GF-D8 (cell line): ENCODE data around the gene HDLBP.

Source experiments
- DNase-seq: peaks from one replicate; lab custom pipeline; 2025; lab: John Stamatoyannopoulos, UW

Gene HDLBP

DNA sequence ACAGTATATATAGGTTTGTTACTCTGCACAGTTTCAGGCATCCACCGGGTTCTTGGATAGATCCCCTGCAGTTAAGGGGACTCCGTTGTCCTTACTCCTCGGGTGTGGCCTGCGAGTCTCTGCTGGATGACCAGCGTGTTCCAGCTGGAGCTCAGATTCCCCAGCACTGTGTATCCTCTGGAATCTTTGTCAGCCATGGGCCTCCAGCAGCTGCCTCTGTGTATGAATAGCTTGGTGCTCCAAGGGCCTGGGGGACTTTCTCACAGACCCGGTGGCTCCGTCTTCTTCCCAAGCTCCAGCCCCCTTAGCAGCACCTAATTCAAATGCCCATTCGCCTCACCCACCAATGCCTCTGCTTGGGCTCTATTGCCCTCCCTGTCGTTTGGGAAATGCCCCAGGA is 120.7 kb downstream of the HDLBP start:
- DNase-seq = no peak

DNA sequence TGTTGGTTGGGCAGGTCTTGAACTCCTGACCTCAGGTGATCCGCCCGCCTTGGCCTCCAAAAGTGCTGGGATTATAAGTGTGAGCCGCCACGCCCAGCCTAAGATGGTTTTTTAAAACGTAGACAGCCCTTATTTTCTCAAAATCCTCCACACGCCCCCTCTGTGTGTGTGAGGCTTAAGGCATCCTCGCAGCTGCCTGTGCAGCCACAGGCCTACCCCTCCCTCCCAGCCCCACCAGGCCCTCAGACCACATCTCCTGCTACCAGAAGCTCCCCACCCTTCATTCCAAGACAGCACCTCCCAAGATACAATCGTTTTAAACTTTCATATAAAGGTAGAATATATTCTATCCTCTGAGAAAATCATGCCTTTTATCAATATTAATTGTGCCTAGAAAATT is 122.2 kb downstream of the HDLBP start:
- DNase-seq = no peak

DNA sequence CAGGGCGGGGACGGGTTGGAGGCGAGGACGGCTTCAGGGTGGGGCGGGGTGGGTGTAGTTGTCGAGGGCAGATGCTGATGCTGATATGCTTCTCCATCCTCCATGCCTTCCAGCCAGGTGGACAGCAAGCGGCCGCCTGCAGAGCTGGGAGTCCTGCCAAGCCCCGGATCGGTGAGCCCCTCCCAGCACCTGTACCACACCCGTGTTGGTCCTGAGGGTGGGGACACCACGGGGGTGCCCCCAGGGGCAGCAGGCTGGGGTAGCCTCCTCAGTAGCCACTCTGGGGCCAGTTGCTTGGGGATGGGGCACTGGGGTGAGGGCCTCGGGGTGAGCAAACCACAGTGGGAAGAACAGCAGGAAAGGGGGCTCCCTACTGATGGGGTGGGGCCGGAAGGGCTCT is 124.4 kb downstream of the HDLBP start:
- no peak for DNase-seq

DNA sequence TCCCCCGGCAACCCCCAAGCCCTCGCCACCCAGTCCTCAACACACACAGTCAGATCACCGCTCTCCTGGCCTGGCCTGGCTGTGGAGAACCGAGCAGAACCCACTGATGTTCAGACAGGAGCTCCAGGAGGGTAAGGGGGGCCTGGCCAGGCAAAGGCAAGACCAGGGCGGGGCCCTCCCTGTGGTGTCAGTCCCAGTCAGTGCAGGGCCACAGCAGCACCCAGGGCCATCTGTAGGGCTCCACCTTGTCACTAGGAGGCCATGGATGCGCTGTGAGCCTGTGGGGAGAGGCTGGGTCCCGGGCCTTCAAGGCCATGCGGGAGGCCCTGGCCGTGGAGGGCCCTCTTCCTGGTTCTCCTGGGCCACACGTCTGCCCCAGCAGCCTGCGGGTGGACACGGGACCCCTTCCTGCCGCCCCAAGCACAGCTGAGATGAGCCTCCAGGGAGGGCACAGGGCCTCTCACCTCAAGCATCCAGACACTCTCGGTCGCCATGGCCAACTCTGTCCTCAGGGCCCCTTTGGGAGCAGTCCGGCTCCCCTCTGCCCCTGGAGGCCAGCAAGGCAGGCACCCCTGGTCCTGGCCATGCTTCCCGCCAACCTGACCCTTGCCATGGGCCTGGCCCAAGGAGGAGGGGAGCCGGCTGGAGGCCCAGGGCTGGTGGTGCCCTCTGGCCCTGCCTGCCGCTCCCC is 125.0 kb downstream of the HDLBP start:
- DNase-seq = no peak

DNA sequence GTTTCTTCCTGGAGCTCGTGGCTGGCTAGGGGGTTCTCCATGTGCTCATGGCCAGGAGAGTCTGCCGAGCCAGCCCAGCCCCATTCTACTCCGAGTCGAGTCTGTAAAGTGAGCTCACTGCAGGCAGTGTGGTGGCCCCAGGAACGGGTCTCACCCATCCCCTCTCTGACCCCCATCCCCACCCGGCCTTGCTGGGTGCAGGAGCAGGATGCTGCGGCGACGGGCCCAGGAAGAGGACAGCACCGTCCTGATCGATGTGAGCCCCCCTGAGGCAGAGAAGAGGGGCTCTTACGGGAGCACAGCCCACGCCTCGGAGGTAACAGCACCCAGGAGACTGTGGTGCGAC is 125.6 kb downstream of the HDLBP start:
- no peak for DNase-seq

DNA sequence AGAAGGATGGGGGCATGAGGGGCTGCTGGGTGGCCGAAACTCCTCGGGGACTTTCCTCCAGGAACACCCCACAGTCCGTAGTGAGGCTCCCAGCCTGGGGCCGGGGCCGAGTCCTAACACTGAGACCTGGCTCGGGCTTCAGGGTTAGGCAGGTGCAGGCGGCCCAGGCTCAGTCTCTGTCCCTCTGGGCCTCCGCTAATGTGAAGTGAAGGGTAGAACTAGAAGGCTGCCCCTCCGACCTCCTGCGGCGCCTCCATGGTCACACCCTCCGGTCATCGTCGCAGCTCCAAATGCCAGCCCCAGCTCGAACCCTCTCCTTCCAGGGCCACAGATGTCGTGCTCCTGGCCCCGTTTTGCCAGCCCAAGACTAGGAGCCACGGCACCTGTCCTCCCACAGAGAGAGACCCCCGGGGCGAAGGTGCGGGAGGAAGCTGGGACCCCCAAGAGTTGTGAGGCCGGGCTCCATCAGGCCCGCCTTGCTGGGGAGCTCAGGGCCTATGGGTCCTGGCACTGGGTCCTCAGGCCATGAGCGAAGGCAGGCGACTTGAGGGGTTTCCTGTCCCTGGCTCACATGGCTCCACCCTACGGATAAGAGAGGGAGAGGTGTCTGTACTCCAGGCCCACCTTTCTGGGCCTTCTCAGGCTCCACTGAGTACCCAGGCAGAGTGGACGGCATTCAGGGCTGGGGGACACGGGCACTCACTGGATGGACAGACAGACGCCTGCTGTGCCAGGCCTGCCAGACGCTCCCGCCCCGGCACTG is 126.2 kb downstream of the HDLBP start:
- DNase-seq = no peak

GRCh38 chr2:241188361-241189092 is 126.9 kb downstream of the HDLBP start, which contains the start of gene ANO7:
Gene ANO7 (plus strand): TSS chr2:241188677. CDS start chr2:241190064, 1,387 bp downstream.
- DNase-seq = no peak

DNA sequence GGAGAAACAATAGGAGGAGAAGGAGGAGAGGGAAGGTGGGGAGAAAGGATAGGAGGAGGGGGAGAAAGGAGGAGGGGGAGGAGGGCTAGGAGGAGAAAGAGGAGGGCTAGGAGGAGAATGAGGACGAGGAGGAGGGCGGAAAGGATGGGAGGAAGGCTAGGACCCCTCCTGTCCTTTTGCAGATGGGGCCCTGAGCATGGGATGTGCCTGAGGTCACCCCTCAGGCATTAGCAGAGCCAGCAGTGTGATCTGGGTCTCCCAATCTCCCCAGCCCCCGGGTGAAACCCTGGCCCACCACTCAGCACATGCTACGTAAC is 127.6 kb downstream of the HDLBP start:
- DNase-seq = no peak

DNA sequence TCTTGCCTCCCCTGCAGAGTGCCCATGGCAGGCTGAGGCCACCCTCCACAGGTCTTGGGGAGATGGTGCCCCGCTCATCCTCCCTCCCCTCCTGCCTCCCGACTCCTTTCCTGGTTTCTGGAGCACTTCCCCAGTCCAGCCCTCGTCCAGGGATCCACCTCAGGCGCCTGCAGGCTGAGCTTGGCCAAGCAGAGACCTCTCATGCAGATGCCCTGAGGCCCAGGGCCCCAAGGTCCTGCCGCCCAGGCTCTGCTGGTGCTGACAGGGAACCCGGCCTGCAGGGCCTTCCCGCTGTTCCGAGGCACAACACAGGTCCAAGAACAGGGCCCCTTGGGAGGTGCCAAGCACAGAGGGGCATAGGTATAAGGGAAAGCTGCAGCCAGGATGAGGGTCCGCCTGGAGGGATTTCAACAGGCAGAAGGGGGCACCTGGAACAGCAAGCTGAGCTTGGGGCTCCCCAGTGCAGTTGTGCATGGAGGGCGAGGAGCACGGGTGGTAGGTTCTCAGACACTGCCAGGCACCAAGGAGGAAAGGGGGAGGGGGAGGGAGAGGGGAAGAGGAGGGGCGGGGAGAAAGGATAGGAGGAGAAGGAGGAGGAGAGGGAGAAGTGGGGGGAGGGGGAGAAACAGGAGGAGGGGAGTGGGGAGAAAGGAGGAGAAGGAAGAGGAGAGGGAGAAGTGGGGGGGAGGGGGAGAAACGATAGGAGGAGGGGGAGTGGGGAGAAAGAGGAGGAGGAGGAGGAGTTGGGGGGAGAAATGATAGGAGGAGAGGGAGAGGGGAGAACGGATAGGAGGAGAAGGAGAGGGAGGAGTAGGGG is 128.2 kb downstream of the HDLBP start:
- DNase-seq = no peak

DNA sequence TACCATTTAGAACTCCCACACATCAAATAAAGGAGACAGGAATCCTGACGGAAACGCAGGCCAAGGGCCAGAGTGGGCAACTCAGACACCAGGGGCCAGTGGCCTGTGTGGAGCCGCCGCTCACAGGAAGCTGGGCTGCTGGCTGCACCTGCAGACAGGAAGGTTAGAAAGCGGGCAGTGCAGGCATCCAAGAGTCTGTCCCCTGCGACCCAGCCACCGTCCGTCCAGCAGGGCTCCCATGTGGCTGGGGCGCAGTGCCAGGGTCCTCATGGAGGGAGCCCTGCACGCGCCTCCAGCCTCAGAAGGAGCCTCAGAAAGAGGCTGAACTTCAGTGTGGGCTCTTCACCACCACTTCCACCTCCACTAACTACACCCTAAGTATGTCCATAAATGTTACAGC is 129.5 kb downstream of the HDLBP start:
- DNase-seq = no peak

GRCh38 chr2:241184901-241185300 is 130.6 kb downstream of the HDLBP start:
- DNase-seq = no peak

DNA sequence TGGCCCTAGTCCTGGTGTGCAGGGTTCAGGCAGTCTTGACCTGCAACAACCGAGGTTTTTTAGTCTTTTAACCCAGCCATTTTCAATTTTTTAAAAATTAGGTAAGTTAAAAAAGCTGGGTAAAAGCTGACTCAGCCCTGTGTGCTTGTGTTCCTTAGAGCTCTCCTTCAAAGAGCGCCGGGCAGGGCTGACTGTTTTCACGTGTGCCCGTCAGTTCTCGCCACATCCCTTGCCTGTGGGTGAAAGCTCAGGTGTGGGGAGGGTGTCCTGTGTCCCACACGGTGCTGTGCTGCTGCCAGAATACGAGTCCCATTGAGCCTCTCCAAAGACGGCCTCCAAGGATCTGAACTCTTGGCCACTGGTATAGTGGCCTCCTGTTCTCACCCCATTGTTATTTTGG is 132.3 kb downstream of the HDLBP start:
- no peak for DNase-seq

GRCh38 chr2:241182531-241183133 is 132.8 kb downstream of the HDLBP start:
- DNase-seq = no peak

GRCh38 chr2:241182126-241182525 is 133.3 kb downstream of the HDLBP start:
- DNase-seq = no peak

GRCh38 chr2:241180495-241180894 is 135.0 kb downstream of the HDLBP start:
- DNase-seq = no peak

GRCh38 chr2:241179899-241180298 is 135.6 kb downstream of the HDLBP start:
- no peak for DNase-seq

GRCh38 chr2:241178961-241179360 is 136.5 kb downstream of the HDLBP start:
- no peak for DNase-seq

GRCh38 chr2:241177526-241178334 is 137.7 kb downstream of the HDLBP start:
- DNase-seq = no peak
